H1 (cell line): ENCODE results near the gene ZC3H14. TPM values are rescaled to one million over a fixed set of nuclear protein-coding genes. Genes with fewer than 3 reads are reported as not detected.
A peak's percentile ranks its signal among the peaks of the same experiment; 100 is the strongest.

Source experiments
- CTCF ChIA-PET: fragments of 300-600 bp; sonication (Branson Sonifier 250); formaldehyde crosslinking; loops from one replicate; lab custom pipeline; 2021; ENCODE audit not compliant: partially characterized antibody; lab: Charles Lee
- POLR2A ChIA-PET: fragments of 300-600 bp; sonication (Branson Sonifier 250); formaldehyde crosslinking; loops from one replicate; lab custom pipeline; 2021; ENCODE audit warnings: inconsistent platforms; ENCODE audit not compliant: partially characterized antibody; lab: Charles Lee
- DNase-seq, 2 experiments: peaks; one replicate each; pipeline versions ENCODE4 v3.0.0 to v3.0.0-alpha.2; 2010 to 2022; ENCODE audit warnings: low spot score in 2 of 2, low read depth in 1 of 2, mixed read lengths in 1 of 2
- FAIRE-seq: peaks from 2 replicates; lab custom pipeline; 2011; peaks lifted over from hg19 to GRCh38; lab: Jason Lieb, UNC
- H2AFZ ChIP-seq: 2 replicates; pipeline ENCODE4 v1.8.1; 2012; ENCODE audit warnings: low read length, inconsistent platforms
- H2AK5ac ChIP-seq: 2 replicates; pipeline ENCODE4 v1.6.1; 2013; ENCODE audit warnings: low read depth, low read length
- H2BK120ac ChIP-seq: replicated peaks from 2 replicates; pipeline ENCODE3; 2013; ENCODE audit warnings: low read depth, low read length, inconsistent platforms
- H2BK12ac ChIP-seq: 2 replicates; pipeline ENCODE4 v1.6.1; 2013; ENCODE audit warnings: low read depth, low read length
- H2BK15ac ChIP-seq: 2 replicates; pipeline ENCODE4 v1.6.1; 2013; ENCODE audit warnings: low read length
- H2BK20ac ChIP-seq: 2 replicates; pipeline ENCODE4 v1.6.1; 2013; ENCODE audit warnings: low read length
- H2BK5ac ChIP-seq: 2 replicates; pipeline ENCODE4 v1.6.1; 2013; ENCODE audit warnings: low read depth, low read length
- H3K14ac ChIP-seq: 2 replicates; pipeline ENCODE4 v1.6.1; 2013; ENCODE audit warnings: inconsistent platforms; ENCODE audit not compliant: insufficient read length
- H3K18ac ChIP-seq: 2 replicates; pipeline ENCODE4 v1.6.1; 2013; ENCODE audit warnings: low read length; ENCODE audit errors: extremely low read depth
- H3K23ac ChIP-seq: 2 replicates; pipeline ENCODE4 v1.6.1; 2013; ENCODE audit warnings: inconsistent platforms; ENCODE audit not compliant: insufficient read length
- H3K23me2 ChIP-seq: 2 replicates; pipeline ENCODE4 v1.6.1; 2013; ENCODE audit warnings: low read depth, low read length
- H3K27ac ChIP-seq: 2 replicates; pipeline ENCODE4 v1.6.1; 2011; ENCODE audit warnings: low read depth, low read length, inconsistent platforms
- H3K27me3 ChIP-seq, 4 experiments: replicated peaks in 1 of 4; 1 replicate in 1 of 4; 2 replicates in 3 of 4; pipeline versions ENCODE4 v1.6.1 to v1.8.1; 2011 to 2013; ENCODE audit warnings: low read length in 3 of 4, mild to moderate bottlenecking in 3 of 4, inconsistent platforms in 2 of 4, mixed read lengths in 2 of 4, moderate library complexity in 1 of 4; ENCODE audit not compliant: control insufficient read depth in 3 of 4, insufficient read depth in 3 of 4; ENCODE audit errors: extremely low read depth in 1 of 4
- H3K36me3 ChIP-seq, 4 experiments: 2 replicates each; pipeline versions ENCODE4 v1.6.1 to v1.8.1; 2011 to 2013; ENCODE audit warnings: mild to moderate bottlenecking in 4 of 4, low read length in 3 of 4, moderate library complexity in 2 of 4, control low read depth in 1 of 4, inconsistent platforms in 1 of 4; ENCODE audit not compliant: insufficient read depth in 4 of 4, control insufficient read depth in 2 of 4
- H3K4ac ChIP-seq: replicated peaks from 2 replicates; pipeline ENCODE3; 2013; ENCODE audit warnings: low read length, low read depth, mixed read lengths, inconsistent platforms; ENCODE audit not compliant: insufficient read length
- H3K4me1 ChIP-seq, 4 experiments: replicated peaks in 1 of 4; 1 replicate in 1 of 4; 2 replicates in 3 of 4; pipeline versions ENCODE4 v1.6.1 to v1.8.1; 2011 to 2013; ENCODE audit warnings: low read length in 3 of 4, inconsistent platforms in 2 of 4, mixed read lengths in 1 of 4; ENCODE audit not compliant: insufficient read depth in 4 of 4, control insufficient read depth in 3 of 4
- H3K4me2 ChIP-seq, 2 experiments: 2 replicates each; pipeline versions ENCODE4 v1.6.1 to v1.8.1; 2011 to 2013; ENCODE audit warnings: low read depth in 2 of 2, low read length in 2 of 2, control low read depth in 1 of 2, inconsistent platforms in 1 of 2, mild to moderate bottlenecking in 1 of 2; ENCODE audit not compliant: insufficient read depth in 1 of 2
- H3K4me3 ChIP-seq, 4 experiments: fragments of 200-600, 300-600 bp in 1 of 4; sonication (generic), shearing (Covaris generic), sonication (Bioruptor Twin) in 1 of 4; 2 replicates each; pipeline versions ENCODE4 v1.5.1 to v1.8.1; 2011 to 2016; ENCODE audit warnings: low read length in 4 of 4, low read depth in 3 of 4, control low read depth in 2 of 4, inconsistent platforms in 2 of 4, mild to moderate bottlenecking in 2 of 4, mixed read lengths in 1 of 4, moderate library complexity in 1 of 4; ENCODE audit not compliant: insufficient read depth in 2 of 4; ENCODE audit errors: extremely low read depth in 1 of 4
- H3K56ac ChIP-seq: replicated peaks from 2 replicates; pipeline ENCODE3; 2013; ENCODE audit warnings: low read depth, mild to moderate bottlenecking, mixed read lengths, low read length, inconsistent platforms; ENCODE audit not compliant: insufficient read length
- H3K79me1 ChIP-seq: 2 replicates; pipeline ENCODE4 v1.6.1; 2013; ENCODE audit warnings: low read depth, low read length, control low read depth
- H3K79me2 ChIP-seq, 2 experiments: 2 replicates each; pipeline versions ENCODE4 v1.6.1 to v1.8.1; 2012 to 2013; ENCODE audit warnings: low read length in 2 of 2, mild to moderate bottlenecking in 2 of 2, inconsistent platforms in 1 of 2; ENCODE audit not compliant: insufficient read depth in 2 of 2, control insufficient read depth in 1 of 2
- H3K9ac ChIP-seq, 4 experiments: replicated peaks in 1 of 4; 1 replicate in 1 of 4; 2 replicates in 3 of 4; pipeline versions ENCODE4 v1.6.1 to v1.8.1; 2011 to 2013; ENCODE audit warnings: low read depth in 3 of 4, low read length in 3 of 4, control low read depth in 2 of 4, mild to moderate bottlenecking in 2 of 4, moderate library complexity in 2 of 4, inconsistent platforms in 1 of 4; ENCODE audit errors: extremely low read depth in 1 of 4
- H3K9me3 ChIP-seq, 2 experiments: 2 replicates each; pipeline versions ENCODE4 v1.6.1 to v1.8.1; 2012 to 2013; ENCODE audit warnings: mild to moderate bottlenecking in 2 of 2, moderate library complexity in 2 of 2, control low read depth in 1 of 2, inconsistent platforms in 1 of 2, low read depth in 1 of 2, low read length in 1 of 2, mixed read lengths in 1 of 2; ENCODE audit not compliant: insufficient read depth in 2 of 2
- H4K20me1 ChIP-seq, 2 experiments: replicated peaks in 1 of 2; 2 replicates each; pipeline versions ENCODE3 to v1.8.1; 2011 to 2013; ENCODE audit warnings: inconsistent platforms in 2 of 2, low read length in 2 of 2, mild to moderate bottlenecking in 1 of 2; ENCODE audit not compliant: insufficient read depth in 2 of 2, control insufficient read depth in 1 of 2
- H4K5ac ChIP-seq: 2 replicates; pipeline ENCODE4 v1.6.1; 2013; ENCODE audit warnings: low read length, low read depth, mixed read lengths, inconsistent platforms; ENCODE audit not compliant: insufficient read length
- H4K8ac ChIP-seq: 2 replicates; pipeline ENCODE4 v1.8.0; 2013; ENCODE audit warnings: mild to moderate bottlenecking, moderate library complexity, low read length, inconsistent platforms; ENCODE audit not compliant: insufficient read depth; ENCODE audit errors: extremely low read depth
- H4K91ac ChIP-seq: replicated peaks from 2 replicates; pipeline ENCODE3; 2013; ENCODE audit warnings: low read length, mixed read lengths, inconsistent platforms; ENCODE audit not compliant: insufficient read length
- CBX5 ChIP-seq: fragments of 300-800, 300-1000 bp; sonication (generic); IDR thresholded peaks from 2 replicates; pipeline ENCODE4 v1.7.1; 2016; ENCODE audit warnings: antibody characterized with exemption, low read length, low read depth
- KDM4A ChIP-seq: IDR thresholded peaks from one replicate; pipeline ENCODE4 v1.7.1; 2012; ENCODE audit warnings: low read depth, mild to moderate bottlenecking, moderate library complexity, low read length, inconsistent platforms; ENCODE audit not compliant: severe bottlenecking
- POU5F1 ChIP-seq: IDR thresholded peaks from 2 replicates; pipeline ENCODE4 v1.6.1; 2011; ENCODE audit warnings: low read depth, mild to moderate bottlenecking, low read length, moderate library complexity
- WGBS, 2 experiments: shearing (Covaris generic) in 1 of 2; methylation state at CpG; one replicate each; pipeline versions ENCODE4 v1.1.6 to v1.1.7; 2013 to 2015; ENCODE audit warnings: low lambda C conversion rate in 2 of 2, mixed read lengths in 2 of 2, inconsistent platforms in 1 of 2, low coverage in 1 of 2, missing lambda C conversion rate in 1 of 2; ENCODE audit not compliant: insufficient replicate concordance in 2 of 2, insufficient coverage in 1 of 2, insufficient read length in 1 of 2; ENCODE audit errors: extremely low coverage in 1 of 2, missing lambda C conversion rate in 1 of 2; 5-methylcytosine and 5-hydroxymethylcytosine counted together
- polyA plus RNA-seq, 7 experiments: library from polyadenylated mRNA; depleted of rRNA in 3 of 7; stranded (reverse) in 5 of 7; unstranded in 2 of 7; fragments of >200 nt in 5 of 7; fragments of 200-250 nt in 2 of 7; gene quantifications; 1 replicate in 5 of 7; 2 replicates in 1 of 7; 4 replicates in 1 of 7; pipeline versions ENCODE4 v1.2.1 to v1.2.3, GENCODE V29; 2011 to 2013; ENCODE audit warnings: missing spikeins in 2 of 7, mixed read lengths in 2 of 7
- total RNA-seq: library from RNA; stranded (reverse); fragmentation: NEBNext Ultra II Directional; extraction: Animal tissue kit (Norgen Biotek cat#: 25700); gene quantifications from 2 replicates; pipeline ENCODE4 v1.2.1, GENCODE V29; 2021

Gene ZC3H14
- total and polyA plus RNA-seq, 2 of the 8 experiments (the other 6 are each of a cell fraction or from before 2014, with no cell fraction given), result 86.0 to 99.1 TPM

DNA sequence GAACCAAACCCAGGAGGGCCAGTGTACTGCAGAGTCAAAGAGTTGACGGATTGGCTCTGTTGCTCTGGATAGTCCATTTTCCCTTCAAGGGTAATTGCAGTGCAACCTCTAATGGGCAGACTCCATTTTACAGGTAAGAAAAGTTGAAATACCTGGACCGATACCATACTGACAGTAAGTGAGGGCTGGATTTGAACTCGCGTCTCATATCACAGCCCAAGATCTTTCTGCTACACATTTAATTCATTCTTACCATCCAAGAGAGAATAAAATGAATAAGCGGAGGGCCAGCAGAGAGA, 356 bp upstream of the ZC3H14 start:
- no peak overlapping the region for H3K56ac ChIP-seq
- ChIA-PET CTCF (no interaction called here), POLR2A (interaction anchor here (1.5 to 1.9 kb wide), 2 partner anchors 11 to 120 kb away, joined by 4 to 12 read pairs; no protein-coding TSS in a partner anchor)
- no peak for TF ChIP-seq CBX5
- TF ChIP-seq POU5F1, result no peak
- TF ChIP-seq KDM4A, result peak; percentile 11
- H3K79me2 ChIP-seq, result peaks cover 0 to 30% of the 10 kb centered on the region in 2 experiments; a peak in 3 of 4 replicates
- H3K4me2 ChIP-seq, result peak overlapping the region; percentile 42 to 80
- peak overlapping the region; percentile 34 for H3K18ac ChIP-seq
- H3K27ac ChIP-seq, result peak overlapping the region; percentile 51
- no peak overlapping the region for H4K91ac ChIP-seq
- no peak overlapping the region for H2BK120ac ChIP-seq
- H3K36me3 ChIP-seq, result peaks cover 0 to 17% (median under 1%) of the 10 kb centered on the region in 4 experiments; a peak in 3 of 8 replicates
- H3K23me2 ChIP-seq, result peaks cover 6% of the 10 kb centered on the region
- 30% methylated on average over 4 of the region's 5 CpGs; no CpG with 5 or more reads in 1 of the 2 experiments for WGBS, 2 experiments
- no peak overlapping the region; the same call in 1 of the 2 replicates for H2BK5ac ChIP-seq
- DNase-seq, result no peak
- peaks cover 3% of the 10 kb centered on the region in 2 experiments for H4K20me1 ChIP-seq
- H3K14ac ChIP-seq, result no peak overlapping the region
- no peak overlapping the region for H2AFZ ChIP-seq
- H3K9me3 ChIP-seq, result no peaks in the 10 kb centered on the region
- H3K4me3 ChIP-seq, result peak overlapping the region; percentile 90 to 97 (median 92)
- H2BK15ac ChIP-seq, result 0 out of 2 replicates have a peak overlapping the region, but pooled peaks have one; percentile 46
- no peak overlapping the region for H3K4ac ChIP-seq
- H3K4me1 ChIP-seq, result peaks cover 0 to 4% (median 2%) of the 10 kb centered on the region in 4 experiments; a peak in 5 of 7 replicates
- no peak overlapping the region for H2BK20ac ChIP-seq
- H3K27me3 ChIP-seq, result no peaks in the 10 kb centered on the region
- H4K5ac ChIP-seq, result no peak overlapping the region
- peak overlapping the region in 3 of 4 experiments; percentile 26 to 94 (median 55); a peak in 6 of 7 replicates for H3K9ac ChIP-seq
- no peak overlapping the region for H4K8ac ChIP-seq
- no peak overlapping the region; the same call in 1 of the 2 replicates for H2AK5ac ChIP-seq
- H3K23ac ChIP-seq, result no peak overlapping the region
- FAIRE-seq, result no peak
- no peaks in the 10 kb centered on the region; the same call in 1 of the 2 replicates for H3K79me1 ChIP-seq
- no peak overlapping the region for H2BK12ac ChIP-seq
